SK-N-SH treated with all-trans-retinoic acid at 6 μM for 48 hours (cell line): ENCODE results near the gene CLTCL1.

ENCODE experiments used
- ATAC-seq: fragments of 200-7000 bp; cut with Tn5 transposase; 3 replicates; pipeline ENCODE4 v1.9.1; 2020; ENCODE audit warnings: mild to moderate bottlenecking, moderate library complexity
- ARNTL ChIP-seq: fragments of 450-650 bp; formaldehyde crosslinking; IDR thresholded peaks from 2 replicates; pipeline ENCODE4 v1.5.0; 2020; ENCODE audit warnings: low read depth, mild to moderate bottlenecking, moderate library complexity, borderline replicate concordance
- CSDC2 ChIP-seq: fragments of 250-450 bp; sonication (Bioruptor Pico); IDR thresholded peaks from 2 replicates; pipeline ENCODE4 v1.5.0; 2020; ENCODE audit warnings: mild to moderate bottlenecking, moderate library complexity
- GLIS3 ChIP-seq: fragments of 250-450 bp; sonication (Bioruptor Pico); IDR thresholded peaks from 2 replicates; pipeline ENCODE4 v1.5.0; 2020; ENCODE audit warnings: mild to moderate bottlenecking, moderate library complexity
- ISL1 ChIP-seq: fragments of 250-450 bp; sonication (Bioruptor Pico); IDR thresholded peaks from 2 replicates; pipeline ENCODE4 v2.1.2; 2022; ENCODE audit warnings: mild to moderate bottlenecking, moderate library complexity
- OSR1 ChIP-seq: fragments of 250-450 bp; sonication (Bioruptor Pico); IDR thresholded peaks from 2 replicates; pipeline ENCODE4 v1.8.0; 2022; ENCODE audit warnings: moderate library complexity, mild to moderate bottlenecking, inconsistent platforms
- PATZ1 ChIP-seq: fragments of 250-450 bp; sonication (Bioruptor Pico); IDR thresholded peaks from 2 replicates; pipeline ENCODE4 v1.8.0; 2020; ENCODE audit warnings: mild to moderate bottlenecking, moderate library complexity, borderline replicate concordance
- POU6F1 ChIP-seq: fragments of 250-450 bp; sonication (Bioruptor Pico); IDR thresholded peaks from 2 replicates; pipeline ENCODE4 v1.8.0; 2021; ENCODE audit warnings: low read depth, mild to moderate bottlenecking, moderate library complexity, borderline replicate concordance
- PPARA ChIP-seq: fragments of 250-450 bp; sonication (Bioruptor Pico); IDR thresholded peaks from 2 replicates; pipeline ENCODE4 v1.5.0; 2020; ENCODE audit warnings: mild to moderate bottlenecking, borderline replicate concordance
- RARB ChIP-seq: fragments of 250-450 bp; sonication (Bioruptor Pico); IDR thresholded peaks from 2 replicates; pipeline ENCODE4 v1.8.0; 2021; ENCODE audit warnings: mild to moderate bottlenecking, moderate library complexity
- SNAI2 ChIP-seq: fragments of 250-450 bp; sonication (Bioruptor Pico); IDR thresholded peaks from 2 replicates; pipeline ENCODE4 v1.5.0; 2020; ENCODE audit warnings: mild to moderate bottlenecking, moderate library complexity
- TCF4 ChIP-seq: fragments of 250-450 bp; sonication (Bioruptor Pico); IDR thresholded peaks from 2 replicates; pipeline ENCODE4 v1.8.0; 2021; ENCODE audit warnings: mild to moderate bottlenecking, moderate library complexity, borderline replicate concordance
- TOX ChIP-seq: fragments of 250-450 bp; sonication (Bioruptor Pico); IDR thresholded peaks from 2 replicates; pipeline ENCODE4 v1.8.0; 2021; ENCODE audit warnings: mild to moderate bottlenecking, moderate library complexity, borderline replicate concordance
- TSHZ2 ChIP-seq: fragments of 250-450 bp; sonication (Bioruptor Pico); IDR thresholded peaks from 2 replicates; pipeline ENCODE4 v1.5.0; 2020; ENCODE audit warnings: mild to moderate bottlenecking, moderate library complexity
- ZC3H10 ChIP-seq: fragments of 250-450 bp; sonication (Bioruptor Pico); IDR thresholded peaks from 2 replicates; pipeline ENCODE4 v1.5.1; 2021; ENCODE audit warnings: mild to moderate bottlenecking, moderate library complexity
- ZFP3 ChIP-seq: fragments of 250-450 bp; sonication (Bioruptor Pico); IDR thresholded peaks from 2 replicates; pipeline ENCODE4 v1.5.0; 2020; ENCODE audit warnings: mild to moderate bottlenecking, moderate library complexity
- ZFP30 ChIP-seq: fragments of 450-650 bp; formaldehyde crosslinking; IDR thresholded peaks from 2 replicates; pipeline ENCODE4 v1.5.0; 2022; ENCODE audit warnings: mild to moderate bottlenecking, moderate library complexity
- ZNF565 ChIP-seq: fragments of 450-650 bp; formaldehyde crosslinking; conservative IDR thresholded peaks from 2 replicates; pipeline ENCODE4 v1.5.0; 2020; ENCODE audit warnings: low read depth, mild to moderate bottlenecking, moderate library complexity
- ZNF70 ChIP-seq: fragments of 450-650 bp; formaldehyde crosslinking; IDR thresholded peaks from 2 replicates; pipeline ENCODE4 v1.5.0; 2020; ENCODE audit warnings: mild to moderate bottlenecking, moderate library complexity
- ZNF8 ChIP-seq: fragments of 450-650 bp; formaldehyde crosslinking; IDR thresholded peaks from 2 replicates; pipeline ENCODE4 v1.5.0; 2020; ENCODE audit warnings: mild to moderate bottlenecking, moderate library complexity
- TF ChIP-seq, protein P1 (sequence below): fragments of 250-450 bp; sonication (Bioruptor Pico); IDR thresholded peaks from 2 replicates; pipeline ENCODE4 v1.5.1; 2021; ENCODE audit warnings: mild to moderate bottlenecking, moderate library complexity

Gene CLTCL1

DNA sequence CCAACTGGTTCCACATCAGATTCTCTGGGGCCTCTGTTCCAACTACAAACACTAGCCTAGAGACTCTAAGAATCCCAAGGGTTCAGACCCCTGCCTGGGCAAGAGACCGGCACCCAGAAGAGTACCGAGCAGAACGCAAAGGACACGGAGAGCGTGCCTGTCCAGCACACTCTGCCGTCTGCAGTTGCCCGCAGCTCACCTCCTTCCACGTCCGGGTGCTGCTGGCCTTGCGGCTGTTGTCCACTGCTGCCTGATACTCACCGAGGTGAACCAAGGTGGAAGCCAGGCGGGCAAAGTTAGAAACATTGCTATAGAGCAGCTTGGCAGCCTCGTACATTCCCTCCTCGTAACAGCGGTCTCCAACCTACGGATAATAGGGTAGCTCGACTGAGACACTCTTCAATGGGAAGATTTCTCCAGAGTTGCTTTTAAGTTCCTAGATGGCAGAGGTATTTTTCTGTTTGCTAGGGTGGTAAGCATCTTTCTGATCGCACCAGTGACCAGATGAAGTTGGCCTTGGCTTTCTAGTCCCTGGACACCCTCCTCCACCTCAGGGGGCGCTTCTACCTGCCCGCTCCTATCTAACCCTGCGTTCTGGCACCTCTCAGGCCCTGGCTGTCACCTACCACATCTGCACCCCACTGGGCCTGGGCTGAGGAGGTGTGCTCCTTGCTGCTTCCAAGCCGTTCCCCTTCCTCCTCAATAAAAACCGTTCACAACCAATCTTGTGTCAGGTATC, 90.2 kb downstream of the CLTCL1 start:
- ATAC-seq: no peak
- no peak for TF ChIP-seq POU6F1 (CRISPR knock-in tag)

- TF ChIP-seq PATZ1 (CRISPR knock-in tag): no peak
- no peak for TF ChIP-seq ZNF70 (CRISPR knock-in tag)
- no peak for TF ChIP-seq POU6F1 (CRISPR knock-in tag)
- TF ChIP-seq GLIS3 (CRISPR knock-in tag): no peak
- TF ChIP-seq ARNTL (CRISPR knock-in tag): no peak
- TF ChIP-seq SNAI2: no peak
- no peak for TF ChIP-seq TOX (CRISPR knock-in tag)
- TF ChIP-seq CSDC2 (CRISPR knock-in tag): no peak
- no peak for TF ChIP-seq ZC3H10 (CRISPR knock-in tag)
- TF ChIP-seq, protein P1, sequence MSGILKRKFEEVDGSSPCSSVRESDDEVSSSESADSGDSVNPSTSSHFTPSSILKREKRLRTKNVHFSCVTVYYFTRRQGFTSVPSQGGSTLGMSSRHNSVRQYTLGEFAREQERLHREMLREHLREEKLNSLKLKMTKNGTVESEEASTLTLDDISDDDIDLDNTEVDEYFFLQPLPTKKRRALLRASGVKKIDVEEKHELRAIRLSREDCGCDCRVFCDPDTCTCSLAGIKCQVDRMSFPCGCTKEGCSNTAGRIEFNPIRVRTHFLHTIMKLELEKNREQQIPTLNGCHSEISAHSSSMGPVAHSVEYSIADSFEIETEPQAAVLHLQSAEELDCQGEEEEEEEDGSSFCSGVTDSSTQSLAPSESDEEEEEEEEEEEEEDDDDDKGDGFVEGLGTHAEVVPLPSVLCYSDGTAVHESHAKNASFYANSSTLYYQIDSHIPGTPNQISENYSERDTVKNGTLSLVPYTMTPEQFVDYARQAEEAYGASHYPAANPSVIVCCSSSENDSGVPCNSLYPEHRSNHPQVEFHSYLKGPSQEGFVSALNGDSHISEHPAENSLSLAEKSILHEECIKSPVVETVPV: no peak
- no peak for TF ChIP-seq ISL1 (CRISPR knock-in tag)
- TF ChIP-seq ZFP3 (CRISPR knock-in tag): no peak
- TF ChIP-seq ZNF8: no peak
- no peak for TF ChIP-seq ZFP30 (CRISPR knock-in tag)
- TF ChIP-seq RARB (CRISPR knock-in tag): no peak
- TF ChIP-seq ZNF565 (CRISPR knock-in tag): no peak
- no peak for TF ChIP-seq OSR1 (CRISPR knock-in tag)
- ATAC-seq: no peak
Measured at GRCh38 chr22:19199479-19199878, 92.0 kb downstream of the CLTCL1 start.

GRCh38 chr22:19197997-19198865, 93.3 kb downstream of the CLTCL1 start:
- no peak for ATAC-seq
- TF ChIP-seq TCF4 (CRISPR knock-in tag): no peak
- TF ChIP-seq ZFP30 (CRISPR knock-in tag): no peak
- TF ChIP-seq TOX (CRISPR knock-in tag): no peak
- no peak for TF ChIP-seq ZC3H10 (CRISPR knock-in tag)
- TF ChIP-seq SNAI2: no peak
- TF ChIP-seq PPARA (CRISPR knock-in tag): no peak
- no peak for TF ChIP-seq TSHZ2 (CRISPR knock-in tag)
- TF ChIP-seq ARNTL (CRISPR knock-in tag): no peak
- no peak for TF ChIP-seq ZNF565 (CRISPR knock-in tag)
- TF ChIP-seq ISL1 (CRISPR knock-in tag): no peak
